G401 (cell line): Measurements from ENCODE around the gene CYP4F8. TPM values are rescaled to one million over a fixed set of nuclear protein-coding genes. Genes with fewer than 3 reads are reported as not detected.
"Not testable (repeated sequence)": the region's sequence is repeated elsewhere in the genome, so short reads cannot be mapped to it uniquely, and the experiment has no call there.

ENCODE experiments used
- DNase-seq: peaks from one replicate; pipeline ENCODE4 v3.0.0-alpha.2; 2015; ENCODE audit warnings: low spot score
- in situ Hi-C: cut with HindIII; loops from 2 replicates; pipeline ENCODE4 v1.10.0; 2016; ENCODE audit warnings: low sequenced_read_pairs, mixed read lengths
- total RNA-seq: library from RNA; depleted of rRNA; stranded (reverse); fragments of >200 nt; shearing (Covaris generic); gene quantifications from 2 replicates; pipeline ENCODE4 v1.2.3, GENCODE V29; 2014

The CYP4F8 gene
- total RNA-seq, 1 experiment from 2014 or later: not detected

- DNase-seq: no peak
- in situ Hi-C loops: no loop called here
Measured at GRCh38 chr19:15640904-15641597, 26.0 kb downstream of the CYP4F8 start.

GRCh38 chr19:15641901-15642491 lies 27.0 kb downstream of the CYP4F8 start:
- no peak for DNase-seq
- in situ Hi-C loops: no loop called here

- DNase-seq: no peak
- in situ Hi-C loops: no loop called here
Measured at GRCh38 chr19:15642807-15643206, 27.8 kb downstream of the CYP4F8 start.

GRCh38 chr19:15643387-15643786 lies 28.4 kb downstream of the CYP4F8 start:
- in situ Hi-C loops: no loop called here
- no peak for DNase-seq

- no peak for DNase-seq
- in situ Hi-C loops: no loop called here
Measured at GRCh38 chr19:15644066-15644741, 29.2 kb downstream of the CYP4F8 start.

GRCh38 chr19:15644816-15645215 lies 29.8 kb downstream of the CYP4F8 start:
- in situ Hi-C loops: no loop called here
- no peak for DNase-seq

GRCh38 chr19:15649526-15649925 lies 34.5 kb downstream of the CYP4F8 start:
- DNase-seq: no peak
- in situ Hi-C loops: no loop called here

GRCh38 chr19:15650123-15650522 lies 35.1 kb downstream of the CYP4F8 start:
- DNase-seq, in situ Hi-C loops: not testable (repeated sequence)

GRCh38 chr19:15651791-15652190 lies 36.8 kb downstream of the CYP4F8 start:
- in situ Hi-C loops: no loop called here
- no peak for DNase-seq

GRCh38 chr19:15652559-15653278 lies 37.7 kb downstream of the CYP4F8 start:
- in situ Hi-C loops: no loop called here
- no peak for DNase-seq

- no peak for DNase-seq
- in situ Hi-C loops: no loop called here
Measured at GRCh38 chr19:15656467-15656866, 41.4 kb downstream of the CYP4F8 start.

GRCh38 chr19:15663247-15663646 lies 48.2 kb downstream of the CYP4F8 start:
- DNase-seq: no peak
- in situ Hi-C loops: no loop called here

- no peak for DNase-seq
- in situ Hi-C loops: no loop called here
Measured at GRCh38 chr19:15666186-15666585, 51.2 kb downstream of the CYP4F8 start.

- in situ Hi-C loops: no loop called here
- no peak for DNase-seq
Measured at GRCh38 chr19:15666883-15667282, 51.9 kb downstream of the CYP4F8 start.

GRCh38 chr19:15669440-15669839 lies 54.4 kb downstream of the CYP4F8 start:
- in situ Hi-C loops: no loop called here
- no peak for DNase-seq

- in situ Hi-C loops: no loop called here
Measured at GRCh38 chr19:15669891-15670290, 54.9 kb downstream of the CYP4F8 start.

GRCh38 chr19:15671237-15671821 lies 56.3 kb downstream of the CYP4F8 start:
- in situ Hi-C loops: no loop called here
- no peak for DNase-seq

More at GRCh38 chr19:15669891-15670290, 54.9 kb downstream of the CYP4F8 start:
- no peak for DNase-seq

- no peak for DNase-seq
- in situ Hi-C loops: no loop called here
Measured at GRCh38 chr19:15671891-15672579, 57.0 kb downstream of the CYP4F8 start.

- in situ Hi-C loops: no loop called here
Measured at GRCh38 chr19:15672580-15673175, 57.7 kb downstream of the CYP4F8 start, which contains the start of gene CYP4F12. Gene CYP4F12, plus strand, starts transcription at chr19:15673087. Its CDS starts 443 bp downstream, at chr19:15673530.

More at GRCh38 chr19:15672580-15673175, 57.7 kb downstream of the CYP4F8 start, which contains the start of gene CYP4F12:
- peak; percentile 8 for DNase-seq
